Fibroblast of skin of left quadriceps (primary cell): ENCODE data around the gene EHBP1.

ENCODE experiments used
- DNase-seq, 2 experiments: peaks; one replicate each; pipeline ENCODE4 v3.0.0-alpha.2; 2013; ENCODE audit warnings: low read depth in 2 of 2

Gene EHBP1

DNA sequence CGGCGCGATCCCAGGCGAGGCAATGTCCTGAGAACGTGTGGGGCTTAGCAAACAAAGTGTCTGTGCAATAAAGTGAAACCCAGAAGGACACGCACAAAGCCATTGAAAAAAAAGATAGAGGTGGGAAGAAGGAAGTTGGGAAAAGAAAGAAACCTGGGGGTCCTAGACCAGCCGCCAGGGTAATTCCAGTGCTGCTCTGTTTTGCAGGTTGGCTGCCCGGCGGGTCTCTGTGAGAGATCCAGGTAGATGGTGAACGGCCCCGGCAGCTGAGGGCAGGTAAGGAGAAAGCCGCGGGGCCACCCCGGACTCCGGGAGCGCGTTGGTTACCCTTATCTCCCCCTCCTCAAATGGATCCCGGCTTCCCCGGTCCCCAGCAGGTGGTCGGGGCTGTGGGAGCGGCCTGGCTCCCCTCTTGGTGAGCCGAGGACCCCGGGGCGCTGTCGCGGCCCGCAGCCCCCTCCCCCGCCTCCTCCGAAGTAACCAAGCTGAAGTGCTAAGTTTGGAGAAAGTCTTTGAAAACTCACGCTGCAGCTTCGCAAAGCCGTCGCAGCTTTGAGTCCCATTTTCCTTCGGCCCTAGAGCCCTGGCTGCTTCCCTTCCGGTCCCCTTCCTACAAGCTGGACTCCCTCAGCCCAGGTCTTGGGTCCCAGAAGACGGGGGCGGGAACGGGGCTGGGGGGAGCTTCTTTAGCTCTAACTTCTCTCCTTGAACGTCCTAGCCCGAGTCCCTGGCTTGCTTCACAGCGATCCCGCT, 345.7 kb downstream of the EHBP1 start:
- DNase-seq: no peak

DNA sequence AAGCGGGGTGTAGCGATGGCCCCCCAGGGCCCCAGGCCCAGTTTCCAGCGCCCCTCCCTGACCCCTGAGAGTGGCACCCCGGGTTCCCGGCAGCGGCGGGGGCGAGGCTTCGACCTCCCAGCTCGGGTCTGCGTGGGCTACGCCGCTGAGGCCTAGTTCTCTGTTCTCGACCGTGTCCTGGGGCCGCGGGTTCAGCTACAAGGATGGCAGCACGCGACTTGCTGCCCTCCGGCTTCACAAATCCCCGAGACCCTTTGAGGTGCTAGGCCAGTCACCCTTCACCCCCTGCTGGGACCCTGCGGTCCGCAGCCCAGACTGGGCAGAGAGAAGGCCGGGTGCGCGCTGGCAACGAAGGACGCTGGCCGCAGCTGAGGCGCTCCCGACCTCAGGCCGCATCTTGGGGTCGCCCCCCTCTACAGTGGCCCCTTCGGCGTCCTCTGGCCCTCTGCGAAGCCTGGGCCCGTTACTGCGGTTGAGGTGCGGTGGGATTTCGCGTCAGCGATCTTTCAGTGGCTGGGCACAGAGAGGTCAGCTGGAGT, 346.4 kb downstream of the EHBP1 start:
- DNase-seq: no peak

DNA sequence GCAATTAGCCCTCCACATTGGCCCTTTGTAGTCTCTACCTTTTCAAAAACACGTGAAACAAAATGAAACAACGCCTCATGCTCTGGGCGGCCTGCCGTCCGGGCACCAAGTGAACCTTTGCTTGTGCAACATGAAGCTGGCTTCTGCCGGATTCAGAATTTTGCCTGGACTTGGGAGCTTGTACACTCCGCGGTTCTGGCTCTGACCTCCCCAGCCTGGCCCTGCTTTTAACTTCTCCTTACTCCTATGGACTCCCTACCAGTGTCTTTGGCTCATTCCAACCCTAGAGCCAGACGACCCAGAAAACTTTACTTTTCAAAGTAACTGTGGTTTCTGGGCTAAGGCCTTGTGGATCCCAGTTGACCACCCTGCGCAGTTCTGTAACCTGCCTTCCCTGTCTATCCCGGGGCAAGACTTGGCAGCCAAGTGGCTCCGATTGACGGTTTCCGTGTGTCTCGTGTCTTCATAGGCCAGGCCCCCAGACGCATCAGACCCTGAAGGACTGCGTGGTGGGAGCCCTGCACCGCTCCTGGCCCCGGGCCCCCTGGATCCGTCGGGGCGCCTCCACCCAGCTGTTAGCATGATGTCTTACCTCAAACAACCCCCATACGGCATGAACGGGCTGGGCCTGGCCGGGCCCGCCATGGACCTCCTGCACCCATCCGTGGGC, 347.0 kb downstream of the EHBP1 start:
- DNase-seq: no peak

DNA sequence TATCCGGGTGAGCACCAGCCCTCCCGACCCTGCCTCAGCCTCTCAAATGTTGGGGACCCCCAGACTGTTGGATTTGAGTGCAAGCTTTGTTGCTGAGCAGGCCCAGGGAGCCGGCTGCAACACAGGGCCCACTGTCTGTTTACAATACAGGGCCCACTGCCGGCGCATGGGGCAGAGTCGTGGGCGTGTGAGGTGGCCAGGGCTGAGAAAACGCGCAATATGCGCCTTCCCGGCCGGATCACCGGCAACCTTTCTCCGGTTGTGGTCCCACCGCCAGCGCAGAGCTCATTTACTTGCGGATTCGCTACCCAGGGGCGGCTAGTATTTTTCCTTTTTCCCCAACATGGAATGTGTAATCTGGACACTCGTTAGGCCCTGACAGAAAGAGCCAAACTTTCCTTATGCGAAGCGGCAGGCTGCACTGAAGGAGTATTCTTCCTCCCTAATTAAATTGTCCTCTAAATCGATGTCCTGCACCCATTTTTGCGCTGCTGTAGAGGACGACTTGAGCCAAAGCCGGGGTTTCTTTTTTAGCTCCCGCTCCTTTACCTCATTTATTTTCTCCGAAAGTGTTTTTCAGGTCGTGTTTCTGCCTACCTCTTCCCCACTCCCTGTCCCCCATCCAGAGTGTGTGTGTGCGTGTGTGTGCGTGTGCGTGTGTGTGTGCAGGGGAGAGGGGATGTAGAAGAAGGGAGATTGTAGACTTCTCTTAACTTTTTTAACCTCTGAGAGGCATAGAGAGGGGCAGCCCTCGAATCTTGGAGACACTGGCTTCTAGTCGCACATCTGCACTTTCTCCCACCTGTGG, 347.8 kb downstream of the EHBP1 start:
- DNase-seq: no peak

DNA sequence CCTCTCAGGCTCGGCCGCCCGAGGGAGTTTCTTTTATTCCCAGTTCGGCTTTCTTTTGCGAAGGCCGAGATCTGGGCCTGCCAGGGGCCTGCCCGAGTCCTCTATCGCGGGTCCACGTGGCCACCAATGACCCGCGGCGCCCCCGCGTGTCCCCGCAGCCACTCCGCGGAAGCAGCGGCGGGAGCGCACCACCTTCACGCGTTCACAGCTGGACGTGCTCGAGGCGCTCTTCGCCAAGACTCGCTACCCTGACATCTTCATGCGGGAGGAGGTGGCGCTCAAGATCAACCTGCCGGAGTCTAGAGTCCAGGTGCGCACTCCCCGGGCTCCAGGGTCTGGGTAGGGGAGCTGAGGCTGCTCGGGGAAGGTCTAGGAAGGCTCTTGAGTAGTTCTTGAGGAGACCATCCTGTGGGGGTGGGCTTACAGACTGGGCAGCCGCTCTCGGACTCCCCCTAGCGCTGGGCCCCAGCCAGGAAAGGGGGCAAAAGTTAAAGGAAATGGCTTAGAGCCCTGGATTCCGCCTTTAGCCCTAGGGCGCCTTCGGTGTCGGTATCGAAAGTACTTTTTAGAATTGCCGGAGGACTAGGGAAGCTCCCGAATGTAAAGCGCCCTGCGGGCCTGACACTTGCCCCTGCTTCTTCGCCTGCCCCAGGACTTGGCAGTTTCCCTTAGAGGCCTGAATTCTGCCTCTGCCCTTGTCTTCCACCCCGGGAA, 348.5 kb downstream of the EHBP1 start:
- no peak for DNase-seq

DNA sequence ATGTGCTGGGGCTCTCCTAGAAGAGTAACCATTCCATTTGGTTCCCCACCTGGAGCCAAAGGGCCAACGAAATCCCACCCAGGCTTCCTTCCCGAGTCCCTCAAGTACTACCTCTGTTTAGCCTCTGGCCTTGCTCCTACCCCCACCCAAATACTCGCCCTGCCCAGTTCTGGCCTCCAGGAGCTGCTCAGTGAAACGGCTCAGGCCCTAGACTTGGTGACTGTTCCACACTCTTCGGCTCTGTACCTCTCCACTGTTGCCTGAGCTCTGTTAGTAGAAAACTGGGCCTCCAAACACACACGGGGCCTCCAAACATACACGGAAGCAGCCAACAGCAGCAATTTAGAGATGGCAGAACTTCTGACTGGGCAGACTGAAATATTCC, 349.3 kb downstream of the EHBP1 start:
- no peak for DNase-seq

DNA sequence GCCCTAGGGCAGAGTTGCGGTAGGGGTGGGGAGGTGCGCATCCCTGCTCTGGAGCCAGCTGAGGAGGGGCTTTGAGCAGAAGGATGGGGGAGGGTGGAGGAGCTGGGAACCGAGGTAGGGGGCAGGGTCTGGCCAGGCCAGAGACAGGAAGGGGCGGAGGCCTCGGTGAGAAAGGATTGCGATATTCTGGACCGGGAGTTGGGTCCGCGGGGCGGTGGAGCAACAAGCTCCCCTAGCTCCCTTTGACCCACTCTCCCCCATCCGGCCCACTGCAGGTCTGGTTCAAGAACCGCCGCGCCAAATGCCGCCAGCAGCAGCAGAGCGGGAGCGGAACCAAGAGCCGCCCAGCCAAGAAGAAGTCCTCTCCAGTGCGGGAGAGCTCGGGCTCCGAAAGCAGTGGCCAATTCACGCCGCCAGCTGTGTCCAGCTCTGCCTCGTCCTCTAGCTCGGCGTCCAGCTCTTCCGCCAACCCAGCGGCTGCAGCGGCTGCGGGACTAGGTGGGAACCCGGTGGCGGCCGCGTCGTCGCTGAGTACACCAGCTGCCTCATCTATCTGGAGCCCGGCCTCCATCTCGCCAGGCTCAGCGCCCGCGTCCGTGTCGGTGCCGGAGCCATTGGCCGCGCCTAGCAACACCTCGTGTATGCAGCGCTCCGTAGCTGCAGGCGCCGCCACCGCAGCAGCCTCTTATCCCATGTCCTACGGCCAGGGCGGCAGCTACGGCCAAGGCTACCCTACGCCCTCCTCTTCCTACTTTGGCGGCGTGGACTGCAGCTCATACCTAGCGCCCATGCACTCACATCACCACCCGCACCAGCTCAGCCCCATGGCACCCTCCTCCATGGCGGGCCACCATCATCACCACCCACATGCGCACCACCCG, 350.0 kb downstream of the EHBP1 start:
- DNase-seq: no peak

DNA sequence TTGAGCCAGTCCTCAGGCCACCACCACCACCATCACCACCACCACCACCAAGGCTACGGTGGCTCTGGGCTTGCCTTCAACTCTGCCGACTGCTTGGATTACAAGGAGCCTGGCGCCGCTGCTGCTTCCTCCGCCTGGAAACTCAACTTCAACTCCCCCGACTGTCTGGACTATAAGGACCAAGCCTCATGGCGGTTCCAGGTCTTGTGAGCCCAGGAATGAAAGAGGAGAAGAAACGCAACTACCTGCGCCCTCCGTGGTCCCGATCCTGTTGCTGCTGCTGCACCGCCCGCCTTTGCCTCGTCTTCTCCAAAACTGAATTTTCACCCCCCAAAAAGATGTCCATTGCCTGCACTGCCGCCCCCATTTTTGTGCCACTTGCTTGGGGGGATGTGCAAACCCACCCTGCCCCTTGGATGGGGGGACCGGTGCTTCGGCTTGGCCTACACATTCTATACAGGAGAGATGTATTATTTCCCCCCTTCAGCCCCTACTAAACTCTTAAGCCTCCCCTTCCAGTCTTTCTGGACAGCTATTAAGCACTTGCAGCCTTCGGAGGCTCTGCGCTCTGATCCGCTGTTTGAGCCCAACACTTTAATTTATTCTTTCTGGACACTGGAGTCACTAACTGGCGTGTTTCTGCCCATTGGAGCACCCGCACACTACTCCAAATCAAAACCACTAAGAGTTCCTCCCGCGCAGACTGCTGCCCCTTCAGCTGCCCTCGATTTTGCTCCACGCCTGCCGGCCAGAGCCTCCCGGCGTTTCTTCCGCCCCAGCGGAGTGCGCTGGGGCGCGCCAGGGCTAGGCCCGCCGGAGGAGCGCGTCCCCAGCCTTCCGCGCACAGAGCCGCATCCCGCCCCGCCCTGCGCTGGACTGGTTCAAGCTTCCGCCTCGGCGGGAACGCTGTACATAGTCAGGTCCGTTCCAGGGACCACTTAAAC, 350.9 kb downstream of the EHBP1 start:
- DNase-seq: no peak

DNA sequence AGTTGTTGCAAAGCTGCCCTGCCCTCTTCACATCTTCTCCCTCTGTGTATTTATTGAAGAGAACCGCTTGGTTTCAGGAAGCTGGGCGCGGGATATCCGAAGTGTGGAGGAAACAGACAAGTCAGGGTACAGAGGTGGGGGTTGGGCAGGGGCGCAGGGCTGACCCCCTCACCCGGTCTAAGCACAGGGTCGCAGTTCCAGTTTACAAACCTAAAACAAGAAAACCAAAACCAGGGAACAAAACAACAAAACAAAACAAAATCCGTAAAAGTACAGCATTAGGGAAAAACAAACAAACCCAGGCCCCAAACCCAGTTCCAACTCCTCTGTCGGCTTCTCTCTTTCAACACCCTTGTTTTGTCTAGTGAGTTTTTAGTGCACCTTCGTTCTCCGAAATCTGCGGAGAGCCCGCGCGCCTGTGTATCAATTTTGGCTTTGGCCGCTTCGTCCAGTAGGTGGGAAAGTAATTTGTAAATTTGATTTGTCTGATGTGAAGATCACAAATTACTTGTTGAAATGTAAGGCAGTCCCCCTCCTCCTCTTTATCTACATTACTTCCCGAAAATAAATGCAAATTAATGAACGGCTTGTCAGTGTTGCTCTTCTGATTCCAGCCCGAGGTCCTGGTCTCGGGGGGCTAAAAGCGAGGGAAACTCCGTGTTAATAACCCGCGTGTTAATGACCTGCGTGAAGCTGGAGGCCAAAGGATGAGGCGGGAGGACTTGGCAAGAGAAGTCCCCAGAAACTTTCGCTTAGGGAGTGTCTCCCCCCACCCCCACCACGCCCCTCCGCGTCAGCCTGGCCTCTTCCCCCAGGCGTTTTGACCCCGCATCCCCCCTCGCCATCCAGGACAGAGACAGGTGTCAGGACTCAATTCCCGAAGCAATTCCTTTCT, 352.0 kb downstream of the EHBP1 start:
- no peak for DNase-seq

DNA sequence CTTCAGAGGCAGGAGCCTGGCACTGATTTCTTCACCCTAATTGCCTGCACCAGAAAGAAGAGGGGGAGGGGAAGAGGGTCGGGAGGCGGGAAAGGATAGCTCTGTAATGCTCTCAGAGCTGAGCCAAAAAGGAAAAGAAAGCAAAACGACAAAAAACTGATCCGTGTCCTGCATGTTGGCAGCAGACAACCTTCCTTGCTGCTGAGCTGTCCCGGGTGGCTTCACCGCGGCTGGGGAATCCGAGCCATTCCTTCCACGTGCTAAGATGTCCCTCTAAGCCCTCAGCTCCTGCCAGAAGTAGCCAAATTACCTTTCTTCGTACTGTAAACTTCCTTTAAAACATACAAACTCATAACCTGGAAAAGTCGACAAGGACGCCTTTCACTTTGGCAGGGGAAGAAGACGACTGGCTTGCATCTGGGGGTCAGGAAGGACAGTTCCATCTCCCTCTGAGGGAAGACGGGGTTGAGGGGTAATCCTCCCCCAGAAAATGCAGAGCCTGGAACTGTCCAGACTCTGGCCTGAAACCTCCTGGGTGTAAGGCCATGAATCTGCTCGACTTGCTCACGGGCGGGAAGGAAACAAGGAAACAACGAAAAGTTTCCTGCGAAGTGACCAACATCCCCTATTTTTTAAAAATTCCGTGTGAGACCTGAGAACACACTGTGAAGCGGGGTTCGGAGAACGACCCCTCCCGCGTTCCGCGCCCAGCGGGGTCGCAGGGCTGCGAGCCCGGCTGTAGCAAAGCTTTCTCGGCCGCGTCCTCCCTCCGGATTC, 352.8 kb downstream of the EHBP1 start:
- DNase-seq: no peak

DNA sequence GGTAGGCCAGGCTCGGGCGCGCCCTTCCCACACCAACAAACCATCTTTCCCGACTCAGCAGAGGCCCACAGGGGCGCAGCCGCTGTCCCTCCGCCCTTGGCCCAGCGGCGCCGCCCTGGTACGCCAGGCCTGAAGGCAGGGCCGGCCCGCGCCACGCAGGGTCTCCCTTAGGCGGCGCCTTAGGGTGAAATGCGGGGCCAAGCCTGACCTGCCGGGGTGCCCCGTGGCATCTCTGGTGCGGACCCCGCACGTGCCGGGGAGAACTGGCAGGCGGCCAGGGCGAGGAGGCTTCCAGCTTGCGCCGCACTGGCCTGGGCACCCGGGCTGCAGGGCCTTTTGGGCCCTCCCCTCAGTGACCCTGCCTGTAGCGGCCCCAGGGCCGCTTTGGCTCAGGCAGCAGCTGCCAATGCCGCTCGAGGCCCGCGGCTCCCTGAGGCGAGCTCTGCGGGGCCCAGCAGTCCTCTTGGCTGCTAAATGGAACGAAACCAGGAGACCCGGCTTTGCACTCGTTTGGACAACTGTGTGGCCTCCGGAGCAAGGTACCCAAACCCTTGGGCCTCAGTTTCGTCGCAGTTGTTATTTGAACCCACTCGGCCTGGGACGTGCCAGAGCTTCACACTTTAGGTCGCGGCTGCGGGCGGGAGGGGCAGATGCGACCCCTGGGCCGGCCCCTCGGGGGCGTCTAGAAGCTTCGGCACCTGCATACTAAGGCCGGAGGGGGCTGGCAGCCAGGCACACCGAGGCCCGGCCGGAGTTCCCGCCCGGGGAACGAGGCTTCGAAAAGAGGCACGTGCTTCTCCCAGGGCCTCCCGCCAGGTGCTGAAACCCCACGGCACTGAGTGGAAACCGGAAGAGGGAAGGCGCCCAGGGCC, 353.6 kb downstream of the EHBP1 start:
- no peak for DNase-seq

DNA sequence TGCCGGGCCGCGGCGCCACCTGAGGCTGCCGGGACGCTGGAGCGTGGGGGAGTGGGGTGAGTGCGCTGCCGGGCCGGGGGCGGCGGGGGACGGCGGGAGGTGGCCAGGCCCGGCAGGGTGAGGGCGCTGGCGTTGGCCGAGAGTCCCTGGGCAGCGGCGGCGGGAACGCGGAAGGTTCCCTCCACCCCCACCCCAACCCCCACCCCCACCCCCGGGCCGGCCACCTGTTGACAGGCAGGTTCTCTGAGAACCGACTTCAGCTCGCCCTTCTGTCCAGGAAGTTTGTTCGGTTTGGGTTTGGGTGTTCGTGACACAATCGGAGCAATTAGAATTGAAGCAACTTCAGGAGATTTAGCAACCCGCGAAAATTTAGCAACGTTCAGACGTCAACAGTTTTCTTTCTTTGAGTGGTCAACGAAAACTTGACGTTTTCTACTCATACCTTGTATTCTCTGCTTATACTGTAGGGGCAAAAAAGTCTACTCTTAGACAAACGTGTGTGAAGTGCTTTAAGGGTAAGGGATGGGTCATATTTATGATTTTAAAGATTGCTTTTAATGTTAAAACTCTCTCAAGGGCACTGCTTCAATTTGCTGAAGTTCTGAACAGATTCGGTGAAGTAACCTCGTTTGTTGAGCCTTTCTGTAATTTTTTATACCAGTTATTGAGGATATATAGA, 354.4 kb downstream of the EHBP1 start:
- DNase-seq: no peak

DNA sequence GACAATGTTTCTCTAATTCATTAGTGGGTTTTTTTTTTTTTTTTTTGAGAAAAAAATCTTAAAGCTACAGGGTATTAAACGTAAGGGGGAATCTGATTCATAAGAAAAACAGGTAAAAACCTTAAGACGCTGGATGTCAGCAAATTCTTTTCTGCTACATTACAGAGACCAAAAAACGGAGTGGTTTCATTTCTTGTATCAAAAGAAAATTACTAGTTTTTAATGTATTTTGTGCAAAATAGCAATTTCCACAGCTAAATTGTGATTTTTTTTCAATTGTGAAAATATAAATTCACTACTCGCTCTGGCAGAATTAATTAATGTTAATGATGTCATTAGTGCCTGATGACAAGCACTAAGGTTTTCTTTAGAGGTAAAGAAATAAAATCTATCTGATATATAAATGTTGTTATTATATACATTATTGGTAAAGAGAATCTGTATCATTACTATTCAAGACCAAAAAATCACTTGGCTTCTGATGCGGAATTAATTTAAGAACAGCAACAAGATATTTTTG, 355.0 kb downstream of the EHBP1 start:
- no peak for DNase-seq

DNA sequence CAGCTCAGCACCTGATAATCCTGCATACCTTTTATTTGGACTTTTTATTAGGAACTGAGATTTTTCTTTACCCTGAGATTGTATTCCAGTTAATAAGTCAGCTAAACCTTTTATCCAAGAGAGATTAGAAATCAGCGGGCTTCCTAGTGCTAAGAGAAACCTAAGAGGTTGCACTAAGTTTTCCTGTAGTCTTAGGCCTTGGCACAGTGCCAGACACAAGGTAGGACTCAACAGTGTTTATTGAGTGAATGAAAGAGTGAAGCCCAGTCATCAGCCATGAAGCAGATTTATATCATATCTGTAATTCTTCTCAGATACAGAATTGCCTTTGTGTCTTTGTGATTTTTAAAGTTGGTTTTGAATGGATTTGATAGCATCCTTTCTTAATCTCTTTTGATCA, 358.7 kb downstream of the EHBP1 start:
- no peak for DNase-seq

DNA sequence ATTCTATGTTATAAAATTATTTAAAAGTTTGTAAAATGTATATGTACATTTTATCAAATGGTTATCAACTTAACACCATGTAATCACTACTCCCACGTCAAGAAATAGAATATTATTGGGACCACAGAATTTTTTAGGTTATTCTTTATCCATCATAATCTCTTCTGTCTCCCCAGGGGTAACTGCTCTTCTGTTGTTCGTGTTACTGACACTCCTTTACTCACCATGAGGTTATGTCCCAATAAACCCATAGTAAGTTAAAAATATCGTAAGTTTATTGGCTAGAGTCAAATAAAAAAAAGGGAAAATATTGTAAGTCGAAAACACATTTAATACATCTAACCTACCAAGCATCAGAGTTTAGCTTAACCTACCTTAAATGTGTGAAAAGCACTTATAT, 359.1 kb downstream of the EHBP1 start:
- DNase-seq: no peak

DNA sequence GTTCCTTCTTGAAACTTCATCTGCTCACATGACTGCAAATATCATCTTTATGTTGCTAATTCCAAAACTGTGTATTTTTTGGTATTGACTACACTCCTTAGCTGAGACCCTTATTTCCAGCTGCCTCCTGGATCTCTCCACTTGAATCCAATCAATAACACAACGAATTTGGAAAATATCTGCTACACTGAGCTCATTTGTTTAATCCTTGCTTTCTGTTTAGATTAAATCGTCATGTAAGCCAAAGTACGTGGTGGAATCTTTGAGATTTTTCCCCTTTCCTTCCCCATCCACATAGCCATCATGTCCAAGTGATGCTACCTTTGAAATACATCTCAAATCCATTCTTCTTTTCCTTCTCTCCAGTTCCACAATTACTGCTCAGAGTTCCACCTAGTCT, 360.8 kb downstream of the EHBP1 start:
- DNase-seq: no peak
